Mesenchymal stem cell (in vitro differentiated cells and primary cell): ENCODE results near the gene ANKRD16. TPM values are rescaled to one million over a fixed set of nuclear protein-coding genes. Genes with fewer than 3 reads are reported as not detected.
A peak's percentile ranks its signal among the peaks of the same experiment; 100 is the strongest.

Experiments used
- DNase-seq: peaks from one replicate; pipeline ENCODE4 v3.0.0-alpha.2; 2013
- H2AFZ ChIP-seq: one replicate; pipeline ENCODE4 v1.6.1; 2013; ENCODE audit warnings: low read depth, mild to moderate bottlenecking, control low read depth, inconsistent platforms, low read length, moderate library complexity
- H2AK5ac ChIP-seq: 2 replicates; pipeline ENCODE4 v1.6.1; 2013; ENCODE audit warnings: low read length, moderate library complexity, mild to moderate bottlenecking, inconsistent platforms; ENCODE audit not compliant: severe bottlenecking
- H2BK120ac ChIP-seq: one replicate; pipeline ENCODE4 v1.6.1; 2013; ENCODE audit warnings: low read depth, mild to moderate bottlenecking, inconsistent platforms, low read length, moderate library complexity
- H2BK12ac ChIP-seq, 2 experiments: one replicate each; pipeline ENCODE4 v1.6.1; 2013; ENCODE audit warnings: inconsistent platforms in 2 of 2, low read length in 2 of 2, mild to moderate bottlenecking in 2 of 2, moderate library complexity in 2 of 2, control low read depth in 1 of 2
- H2BK15ac ChIP-seq: one replicate; pipeline ENCODE4 v1.6.1; 2013; ENCODE audit warnings: mild to moderate bottlenecking, low read depth, inconsistent platforms; ENCODE audit not compliant: poor library complexity, severe bottlenecking
- H2BK5ac ChIP-seq: 2 replicates; pipeline ENCODE4 v1.6.1; 2013; ENCODE audit warnings: low read depth, mild to moderate bottlenecking, low read length, control low read depth, inconsistent platforms; ENCODE audit not compliant: poor library complexity, severe bottlenecking
- H3K14ac ChIP-seq, 2 experiments: one replicate each; pipeline ENCODE4 v1.6.1; 2013; ENCODE audit warnings: inconsistent platforms in 2 of 2, low read length in 2 of 2, control low read depth in 1 of 2, mild to moderate bottlenecking in 1 of 2, moderate library complexity in 1 of 2
- H3K18ac ChIP-seq, 2 experiments: one replicate each; pipeline ENCODE4 v1.6.1; 2013; ENCODE audit warnings: inconsistent platforms in 2 of 2, low read length in 2 of 2, control low read depth in 1 of 2, low read depth in 1 of 2, mild to moderate bottlenecking in 1 of 2
- H3K23ac ChIP-seq, 2 experiments: one replicate each; pipeline ENCODE4 v1.6.1; 2013; ENCODE audit warnings: inconsistent platforms in 2 of 2, low read length in 2 of 2, mild to moderate bottlenecking in 2 of 2, moderate library complexity in 2 of 2, control low read depth in 1 of 2
- H3K27ac ChIP-seq: 2 replicates; pipeline ENCODE4 v1.5.1; 2013; ENCODE audit warnings: mild to moderate bottlenecking, moderate library complexity, low read length, control low read depth, inconsistent platforms; ENCODE audit not compliant: poor library complexity, severe bottlenecking
- H3K27me3 ChIP-seq, 2 experiments: 2 replicates each; pipeline versions ENCODE4 v1.6.1 to v1.7.0; 2013; ENCODE audit warnings: low read length in 2 of 2, mild to moderate bottlenecking in 2 of 2, moderate library complexity in 2 of 2, control low read depth in 1 of 2, inconsistent platforms in 1 of 2; ENCODE audit not compliant: control insufficient read depth in 1 of 2, insufficient read depth in 1 of 2
- H3K36me3 ChIP-seq, 2 experiments: 2 replicates each; pipeline versions ENCODE4 v1.6.1 to v1.7.0; 2013; ENCODE audit warnings: low read length in 2 of 2, control low read depth in 1 of 2, inconsistent platforms in 1 of 2, low read depth in 1 of 2, mild to moderate bottlenecking in 1 of 2; ENCODE audit not compliant: insufficient read depth in 2 of 2, control insufficient read depth in 1 of 2
- H3K4ac ChIP-seq, 2 experiments: one replicate each; pipeline ENCODE4 v1.6.1; 2013; ENCODE audit warnings: inconsistent platforms in 2 of 2, low read length in 2 of 2, mild to moderate bottlenecking in 2 of 2, moderate library complexity in 2 of 2, control low read depth in 1 of 2, low read depth in 1 of 2
- H3K4me1 ChIP-seq: 2 replicates; pipeline ENCODE4 v1.6.1; 2013; ENCODE audit warnings: low read depth, low read length, control low read depth; ENCODE audit not compliant: control insufficient read depth, insufficient read depth
- H3K4me2 ChIP-seq: 2 replicates; pipeline ENCODE4 v1.6.1; 2013; ENCODE audit warnings: low read length, mild to moderate bottlenecking, inconsistent platforms; ENCODE audit not compliant: poor library complexity, severe bottlenecking
- H3K4me3 ChIP-seq, 2 experiments: 2 replicates each; pipeline versions ENCODE4 v1.5.1 to v1.7.0; 2013; ENCODE audit warnings: low read length in 2 of 2, mild to moderate bottlenecking in 2 of 2, control low read depth in 1 of 2, low read depth in 1 of 2; ENCODE audit not compliant: insufficient read depth in 1 of 2
- H3K79me1 ChIP-seq: replicated peaks from 2 replicates; pipeline ENCODE4 v1.6.1; 2013; ENCODE audit warnings: mild to moderate bottlenecking, control low read depth, low read length, inconsistent platforms; ENCODE audit not compliant: poor library complexity, severe bottlenecking
- H3K9ac ChIP-seq: 2 replicates; pipeline ENCODE4 v1.7.0; 2013; ENCODE audit warnings: mild to moderate bottlenecking, low read length, moderate library complexity
- H3K9me3 ChIP-seq: 2 replicates; pipeline ENCODE4 v1.7.0; 2013; ENCODE audit warnings: mild to moderate bottlenecking, low read length; ENCODE audit not compliant: control insufficient read depth
- H4K8ac ChIP-seq: one replicate; pipeline ENCODE4 v1.6.1; 2013; ENCODE audit warnings: inconsistent platforms, mild to moderate bottlenecking, low read length, moderate library complexity
- H4K91ac ChIP-seq: one replicate; pipeline ENCODE4 v1.6.1; 2013; ENCODE audit warnings: mild to moderate bottlenecking, low read length, inconsistent platforms
- WGBS: methylation state at CpG from one replicate; pipeline ENCODE4 v1.1.7; 2013; ENCODE audit warnings: mixed read lengths; 5-methylcytosine and 5-hydroxymethylcytosine counted together
- polyA plus RNA-seq, 2 experiments: library from polyadenylated mRNA; stranded (reverse); fragments of 200-250 nt; gene quantifications; one replicate each; pipeline ENCODE4 v1.2.3, GENCODE V29; 2013

ANKRD16 gene
- 2.3 TPM for polyA plus RNA-seq (2013, experiment 1 of 2)
- polyA plus RNA-seq (2013, experiment 2 of 2): 2.3 TPM

DNA sequence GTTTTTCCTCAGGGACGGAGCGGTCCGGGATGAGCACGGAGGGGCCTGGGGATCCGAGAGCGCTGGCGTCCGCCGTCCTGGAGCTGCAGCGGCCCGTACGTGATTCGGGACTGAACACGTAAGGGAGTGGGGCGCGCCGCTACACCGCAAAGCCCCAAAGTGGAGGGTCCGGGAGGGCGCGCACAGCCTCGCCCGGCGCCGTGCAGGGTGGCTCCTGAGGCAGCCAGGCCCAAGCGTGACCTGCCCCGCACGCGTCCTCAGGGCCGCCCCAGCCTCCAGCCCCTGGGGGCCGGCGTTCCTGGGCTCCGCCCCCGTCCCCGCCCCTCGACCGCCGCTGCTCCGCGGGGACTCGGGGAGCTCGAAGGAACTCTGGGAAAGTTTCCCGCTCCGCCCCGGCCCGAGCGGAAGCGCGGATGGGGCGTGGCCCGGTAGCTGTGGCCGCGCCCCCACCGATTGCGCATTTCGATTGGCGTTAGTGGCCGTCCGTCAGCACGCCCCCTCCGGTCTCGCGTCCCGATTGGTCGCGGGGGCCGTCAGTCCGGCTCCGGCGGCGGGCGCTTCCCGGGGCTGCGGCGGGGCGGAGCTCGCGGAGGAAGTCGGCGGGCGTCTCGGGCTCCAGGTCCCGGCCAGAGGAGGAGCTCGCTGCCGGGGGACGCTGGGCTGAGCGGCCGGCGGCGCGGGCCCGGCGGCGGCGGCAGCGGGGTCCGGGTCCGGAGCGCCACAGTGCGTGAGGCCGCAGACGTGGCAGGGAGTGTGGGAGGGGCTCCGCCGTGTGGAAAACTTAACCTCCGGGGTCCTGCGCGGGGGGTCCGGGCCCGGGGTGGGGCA lies at the start of gene ANKRD16, which contains the start of gene FBH1:
TSS of gene ANKRD16 (minus strand) at position 270 of the 828 bp plus-strand sequence. CDS start 539 bp downstream, outside the sequence.
TSS of gene FBH1 (plus strand) at position 620 of the 828 bp plus-strand sequence. CDS start at position 723, 103 bp downstream.
- Histone ChIP-seq H3K18ac (peak within 1 kb of the TSS; percentile 84 to 98), H3K9ac (peak within 1 kb of the TSS; percentile 93), H2BK15ac (peak within 1 kb of the TSS; percentile 64), H3K4me1 (peaks cover 23% of the 10 kb centered on the region), H4K8ac (peak within 1 kb of the TSS; percentile 73), H3K36me3 (peaks cover 12 to 40% of the 10 kb centered on the region in 2 experiments), H2BK5ac (no peak within 1 kb of the TSS), H3K4me3 (peak within 1 kb of the TSS; percentile 92 to 96), H2BK12ac (peak within 1 kb of the TSS in 1 of 2 experiments; percentile 92), H3K4ac (peak within 1 kb of the TSS in 1 of 2 experiments; percentile 86), H3K14ac (peak within 1 kb of the TSS in 1 of 2 experiments; percentile 96), H3K23ac (peak within 1 kb of the TSS; percentile 73 to 96), H4K91ac (peak within 1 kb of the TSS; percentile 59), H3K79me1 (peaks cover 22% of the 10 kb centered on the region), H3K4me2 (peak within 1 kb of the TSS; percentile 89), H2BK120ac (peak within 1 kb of the TSS; percentile 89), H2AK5ac (no peak within 1 kb of the TSS), H3K27ac (peak within 1 kb of the TSS; percentile 20), H3K27me3 (no peaks in the 10 kb centered on the region), H2AFZ (peak within 1 kb of the TSS; percentile 97), H3K9me3 (no peaks in the 10 kb centered on the region)
- WGBS: under 1% methylated on average over 60 of the region's 109 CpGs
- DNase-seq: peak; percentile 99

DNA sequence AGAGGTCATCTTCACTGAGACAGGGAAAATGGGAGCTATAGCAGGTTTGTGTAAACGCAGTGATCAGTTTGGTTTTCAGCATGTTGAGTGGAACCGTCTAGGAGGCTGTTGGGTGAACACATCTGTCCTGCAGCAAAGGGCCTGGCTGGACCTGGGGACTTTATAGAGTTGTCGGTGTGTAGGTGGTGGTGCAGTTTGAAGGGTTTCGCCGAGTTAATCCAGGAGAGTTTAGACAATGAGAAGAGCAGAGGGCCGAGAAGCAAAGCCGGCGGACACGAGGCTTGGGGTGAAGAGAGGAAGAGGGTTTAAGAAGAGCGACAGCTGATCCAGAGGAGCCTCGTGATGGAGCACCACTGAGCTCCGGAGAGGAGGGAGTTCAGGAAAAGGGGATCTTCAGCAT lies 48.6 kb upstream of the ANKRD16 start:
- WGBS: 95% methylated on average over 12 of the region's 12 CpGs
- Histone ChIP-seq H3K9ac (no peak overlapping the region), H3K4me2 (no peak overlapping the region), H3K27ac (no peak overlapping the region), H2AFZ (no peak overlapping the region), H3K18ac (no peak overlapping the region), H3K4me1 (no peaks in the 10 kb centered on the region), H3K4ac (no peak overlapping the region), H2BK120ac (no peak overlapping the region), H3K36me3 (peaks cover 42 to 52% of the 10 kb centered on the region in 2 experiments), H3K27me3 (no peaks in the 10 kb centered on the region), H4K91ac (no peak overlapping the region), H3K4me3 (no peak overlapping the region), H3K79me1 (peaks cover 4% of the 10 kb centered on the region), H2AK5ac (no peak overlapping the region), H2BK5ac (no peak overlapping the region), H2BK12ac (no peak overlapping the region), H3K9me3 (no peaks in the 10 kb centered on the region), H3K23ac (no peak overlapping the region), H2BK15ac (no peak overlapping the region), H3K14ac (no peak overlapping the region), H4K8ac (no peak overlapping the region)
- no peak for DNase-seq

DNA sequence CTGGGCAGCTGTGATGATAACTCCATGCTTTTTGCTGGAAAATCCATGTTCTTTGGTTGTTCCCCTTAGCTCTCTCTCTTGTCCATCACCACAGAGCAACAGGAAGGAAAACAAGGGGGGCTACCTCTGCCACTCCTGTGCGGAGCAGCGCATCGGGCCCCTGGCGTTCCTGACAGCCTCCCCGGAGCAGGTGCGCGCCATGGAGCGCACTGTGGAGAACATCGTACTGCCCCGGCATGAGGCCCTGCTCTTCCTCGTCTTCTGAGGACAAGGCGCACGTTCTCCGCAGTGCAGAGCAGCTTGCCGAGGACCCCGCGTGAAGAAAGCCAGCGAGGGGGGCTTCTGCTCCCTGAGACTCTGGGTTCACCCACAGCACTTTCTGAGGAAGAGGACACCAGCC lies 47.3 kb upstream of the ANKRD16 start:
- Histone ChIP-seq H3K18ac (no peak overlapping the region), H2BK5ac (no peak overlapping the region), H3K27me3 (no peaks in the 10 kb centered on the region), H3K23ac (no peak overlapping the region), H3K4ac (no peak overlapping the region), H2BK15ac (no peak overlapping the region), H2BK120ac (no peak overlapping the region), H2BK12ac (no peak overlapping the region), H3K27ac (no peak overlapping the region), H3K4me1 (no peaks in the 10 kb centered on the region), H2AFZ (no peak overlapping the region), H3K36me3 (peaks cover 50 to 64% of the 10 kb centered on the region in 2 experiments), H3K4me3 (no peak overlapping the region), H4K8ac (no peak overlapping the region), H3K9me3 (no peaks in the 10 kb centered on the region), H2AK5ac (no peak overlapping the region), H3K9ac (no peak overlapping the region), H4K91ac (no peak overlapping the region), H3K4me2 (no peak overlapping the region), H3K14ac (no peak overlapping the region), H3K79me1 (peaks cover 4% of the 10 kb centered on the region)
- 97% methylated on average over 18 of the region's 18 CpGs for WGBS
- DNase-seq: no peak

DNA sequence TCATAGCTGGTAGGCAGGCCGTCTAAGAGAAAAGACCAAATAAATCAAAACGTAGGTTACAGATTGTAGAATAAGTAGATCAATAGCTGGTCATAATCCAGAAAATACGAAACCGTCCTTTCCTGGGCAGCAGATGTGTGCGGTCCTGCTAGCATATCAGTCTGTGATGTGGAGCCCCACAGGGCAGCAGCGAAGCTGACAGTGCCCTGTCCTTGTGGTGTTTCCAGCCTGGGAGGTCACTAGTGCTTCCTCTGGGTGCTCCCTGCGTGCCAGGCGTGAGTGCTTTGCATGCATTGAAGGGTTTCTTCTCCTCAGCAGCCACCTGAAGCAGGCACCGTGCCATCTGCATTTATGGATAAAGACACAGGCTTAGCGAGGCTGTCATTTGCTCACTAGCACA lies 45.9 kb upstream of the ANKRD16 start:
- H3K18ac ChIP-seq: no peak overlapping the region
- no peak overlapping the region for H3K27ac ChIP-seq
- no peak overlapping the region for H2BK15ac ChIP-seq
- H3K36me3 ChIP-seq: peaks cover 55 to 78% of the 10 kb centered on the region in 2 experiments
- H2AK5ac ChIP-seq: no peak overlapping the region
- H4K91ac ChIP-seq: no peak overlapping the region
- no peaks in the 10 kb centered on the region for H3K9me3 ChIP-seq
- H2BK5ac ChIP-seq: no peak overlapping the region
- no peak overlapping the region for H3K4me2 ChIP-seq
- H3K4me1 ChIP-seq: no peaks in the 10 kb centered on the region
- no peak overlapping the region for H3K9ac ChIP-seq
- H2AFZ ChIP-seq: no peak overlapping the region
- H3K4ac ChIP-seq: no peak overlapping the region
- H2BK12ac ChIP-seq: no peak overlapping the region
- H4K8ac ChIP-seq: no peak overlapping the region
- no peak overlapping the region for H2BK120ac ChIP-seq
- H3K23ac ChIP-seq: no peak overlapping the region
- DNase-seq: no peak
- H3K4me3 ChIP-seq: no peak overlapping the region
- peaks cover 4% of the 10 kb centered on the region for H3K79me1 ChIP-seq
- H3K14ac ChIP-seq: no peak overlapping the region
- H3K27me3 ChIP-seq: no peaks in the 10 kb centered on the region
- 98% methylated on average over 10 of the region's 10 CpGs for WGBS
